HL-60 (cell line): ENCODE results near the gene MBNL1.

Source experiments
- POLR2AphosphoS5 ChIP-seq: IDR thresholded peaks from 2 replicates; pipeline ENCODE4 v1.6.1; 2012; ENCODE audit warnings: low read depth
- TF ChIP-seq, protein P1 (sequence below): IDR thresholded peaks from one replicate; pipeline ENCODE4 v1.5.1; 2011; ENCODE audit warnings: low read length, control low read depth, inconsistent platforms; ENCODE audit not compliant: insufficient read depth

DNA sequence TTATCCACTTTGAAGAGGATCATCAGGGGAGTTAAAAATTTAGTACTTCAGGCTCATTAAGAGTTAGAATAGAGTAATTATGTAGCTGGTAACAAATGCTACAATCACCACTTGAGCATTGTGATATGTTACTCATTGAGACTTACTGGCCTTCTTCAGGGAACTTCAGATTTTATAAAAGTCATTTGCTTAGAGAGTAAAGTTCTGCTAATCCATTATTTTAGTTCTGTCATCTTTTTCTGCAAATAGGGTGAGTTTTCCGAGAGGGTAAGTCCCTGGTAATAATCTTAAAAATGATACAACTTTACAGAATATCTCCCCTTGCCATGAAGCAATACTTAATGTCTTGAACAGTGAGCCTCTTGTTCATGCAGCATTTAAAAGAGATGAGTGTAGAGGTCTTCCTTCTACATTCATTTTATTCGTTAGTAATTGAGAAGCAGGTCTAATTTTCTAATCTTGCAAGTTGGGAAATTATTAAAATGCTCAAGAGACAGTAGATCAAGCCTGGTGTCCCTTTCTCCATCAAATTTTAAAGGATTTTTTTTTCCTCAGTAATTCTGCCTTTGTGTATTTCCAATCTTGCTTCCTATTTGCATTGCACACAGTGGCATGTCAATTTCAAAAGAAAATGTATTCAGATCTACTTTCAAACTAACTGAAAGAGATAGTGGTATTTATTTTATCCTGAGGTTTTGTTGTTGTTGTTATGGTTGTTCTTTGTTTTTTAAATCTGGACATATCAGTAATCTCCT is 52.6 kb downstream of the MBNL1 start:
- TF ChIP-seq, protein P1, sequence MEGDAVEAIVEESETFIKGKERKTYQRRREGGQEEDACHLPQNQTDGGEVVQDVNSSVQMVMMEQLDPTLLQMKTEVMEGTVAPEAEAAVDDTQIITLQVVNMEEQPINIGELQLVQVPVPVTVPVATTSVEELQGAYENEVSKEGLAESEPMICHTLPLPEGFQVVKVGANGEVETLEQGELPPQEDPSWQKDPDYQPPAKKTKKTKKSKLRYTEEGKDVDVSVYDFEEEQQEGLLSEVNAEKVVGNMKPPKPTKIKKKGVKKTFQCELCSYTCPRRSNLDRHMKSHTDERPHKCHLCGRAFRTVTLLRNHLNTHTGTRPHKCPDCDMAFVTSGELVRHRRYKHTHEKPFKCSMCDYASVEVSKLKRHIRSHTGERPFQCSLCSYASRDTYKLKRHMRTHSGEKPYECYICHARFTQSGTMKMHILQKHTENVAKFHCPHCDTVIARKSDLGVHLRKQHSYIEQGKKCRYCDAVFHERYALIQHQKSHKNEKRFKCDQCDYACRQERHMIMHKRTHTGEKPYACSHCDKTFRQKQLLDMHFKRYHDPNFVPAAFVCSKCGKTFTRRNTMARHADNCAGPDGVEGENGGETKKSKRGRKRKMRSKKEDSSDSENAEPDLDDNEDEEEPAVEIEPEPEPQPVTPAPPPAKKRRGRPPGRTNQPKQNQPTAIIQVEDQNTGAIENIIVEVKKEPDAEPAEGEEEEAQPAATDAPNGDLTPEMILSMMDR, result no peak
- TF ChIP-seq POLR2AphosphoS5, result no peak
